GM23248 (cell line): Measurements from ENCODE around the gene CFAP299. TPM values are rescaled to one million over a fixed set of nuclear protein-coding genes. Genes with fewer than 3 reads are reported as not detected.

Experiments
- DNase-seq: peaks from one replicate; pipeline ENCODE4 v3.0.0-alpha.2; 2015
- H2AFZ ChIP-seq: fragments of 200-600 bp; sonication (generic); 2 replicates; pipeline ENCODE4 v1.6.1; 2016; ENCODE audit warnings: antibody characterized with exemption
- H3F3A ChIP-seq: fragments of 200-600 bp; sonication (generic); 2 replicates; pipeline ENCODE4 v1.6.1; 2016; ENCODE audit warnings: mild to moderate bottlenecking, antibody characterized with exemption, mixed run types; ENCODE audit not compliant: insufficient read depth
- H3K27ac ChIP-seq: fragments of 200-600 bp; sonication (generic); 2 replicates; pipeline ENCODE4 v1.5.1; 2016; ENCODE audit warnings: mild to moderate bottlenecking
- H3K27me3 ChIP-seq: fragments of 200-600 bp; sonication (generic); replicated peaks from 2 replicates; pipeline ENCODE4 v1.6.1; 2016; ENCODE audit warnings: mild to moderate bottlenecking; ENCODE audit not compliant: insufficient read depth
- H3K36me3 ChIP-seq: fragments of 200-600 bp; sonication (generic); 2 replicates; pipeline ENCODE4 v1.6.1; 2016; ENCODE audit warnings: low read depth, mild to moderate bottlenecking
- H3K4me1 ChIP-seq: fragments of 200-600 bp; sonication (generic); 2 replicates; pipeline ENCODE4 v1.6.1; 2016; ENCODE audit warnings: mild to moderate bottlenecking; ENCODE audit not compliant: insufficient read depth
- H3K4me2 ChIP-seq: fragments of 200-600 bp; sonication (generic); one replicate; pipeline ENCODE4 v1.6.1; 2016; ENCODE audit warnings: mild to moderate bottlenecking; ENCODE audit not compliant: unreplicated experiment
- H3K4me3 ChIP-seq: fragments of 200-600 bp; sonication (generic); 2 replicates; pipeline ENCODE4 v1.5.1; 2016; ENCODE audit warnings: mild to moderate bottlenecking
- H3K79me2 ChIP-seq: fragments of 200-600 bp; sonication (generic); 2 replicates; pipeline ENCODE4 v1.6.1; 2016; ENCODE audit warnings: mild to moderate bottlenecking; ENCODE audit not compliant: insufficient read depth
- H3K9ac ChIP-seq: fragments of 200-600 bp; sonication (generic); 2 replicates; pipeline ENCODE4 v1.6.1; 2016; ENCODE audit warnings: mild to moderate bottlenecking
- H3K9me2 ChIP-seq: fragments of 200-600 bp; sonication (generic); 2 replicates; pipeline ENCODE4 v1.6.1; 2016; ENCODE audit warnings: mixed run types, mild to moderate bottlenecking, moderate library complexity; ENCODE audit not compliant: insufficient read depth
- H3K9me3 ChIP-seq: fragments of 200-600 bp; sonication (generic); one replicate; pipeline ENCODE4 v1.6.1; 2017; ENCODE audit warnings: low read depth
- H4K20me1 ChIP-seq: fragments of 200-600 bp; sonication (generic); 2 replicates; pipeline ENCODE4 v1.6.0; 2016; ENCODE audit not compliant: insufficient read depth
- EZH2 ChIP-seq: fragments of 200-600 bp; sonication (generic); IDR thresholded peaks from 2 replicates; pipeline ENCODE4 v1.6.1; 2018; ENCODE audit warnings: antibody characterized with exemption, mild to moderate bottlenecking; ENCODE audit not compliant: insufficient read depth, poor library complexity, severe bottlenecking
- EZH2phosphoT487 ChIP-seq: fragments of 200-600 bp; sonication (generic); IDR thresholded peaks from 2 replicates; pipeline ENCODE4 v1.6.1; 2018; ENCODE audit warnings: antibody characterized with exemption, moderate library complexity, mild to moderate bottlenecking, low read depth; ENCODE audit not compliant: insufficient read depth
- WGBS, 2 experiments: methylation state at CpG; one replicate each; pipeline ENCODE4 v1.1.6; 2015 to 2017; ENCODE audit warnings: low lambda C conversion rate in 2 of 2, low coverage in 1 of 2; ENCODE audit errors: missing lambda C conversion rate in 2 of 2; 5-methylcytosine and 5-hydroxymethylcytosine counted together
- in situ Hi-C: fragments of 300-500 bp; cut with MboI; formaldehyde crosslinking; loops from 2 replicates; pipeline ENCODE4 v1.15.0; 2020
- polyA plus RNA-seq: library from polyadenylated mRNA; unstranded; fragments of >200 nt; fragmentation: Nextera tagmentation; extraction: Ambion mirVana; gene quantifications from 2 replicates; pipeline ENCODE4 v1.2.1, GENCODE V29; 2016
- total RNA-seq: library from RNA; depleted of rRNA; stranded (reverse); fragments of >200 nt; shearing (Covaris generic); gene quantifications from 2 replicates; pipeline ENCODE4 v1.2.3, GENCODE V29; 2014

CFAP299 gene
- total and polyA plus RNA-seq, 2 experiments from 2014 or later: 1.0 to 1.1 TPM

DNA sequence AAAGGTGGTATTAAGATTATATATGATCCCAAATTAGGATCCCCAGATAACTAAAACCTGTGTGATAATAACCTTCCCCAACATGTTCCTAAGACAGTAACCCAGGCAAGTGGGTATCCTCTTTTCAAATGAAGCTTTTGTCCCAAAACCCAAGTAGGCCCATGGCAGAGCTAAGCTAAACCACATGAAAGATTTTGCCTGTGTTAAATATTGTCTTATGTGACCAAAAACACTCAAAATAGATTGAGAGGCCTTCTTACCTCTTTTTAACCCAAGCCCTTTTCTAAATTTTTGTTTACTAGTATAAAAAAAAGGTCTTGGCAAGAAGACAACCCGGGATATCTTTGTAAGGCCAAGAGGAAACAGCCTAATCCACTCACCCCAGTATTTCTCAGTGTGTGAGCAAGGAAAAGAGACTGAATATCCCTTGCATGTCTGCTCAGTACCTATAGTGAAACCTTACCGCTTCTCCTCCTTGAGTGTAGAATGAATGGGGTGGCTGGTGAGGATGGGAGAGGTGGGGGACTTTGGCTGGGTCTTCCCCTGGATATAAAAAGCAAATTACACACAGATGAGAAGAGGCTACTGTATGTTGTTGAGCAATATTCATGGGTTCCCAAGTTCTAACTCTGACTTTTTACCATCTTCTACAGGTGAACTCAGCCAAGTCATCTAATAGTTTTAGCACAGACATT is 506.2 kb downstream of the CFAP299 start:
- no peaks in the 10 kb centered on the region for H3K36me3 ChIP-seq
- H3K4me1 ChIP-seq: peaks cover 3% of the 10 kb centered on the region; the same call in 1 of the 2 replicates
- no peak for DNase-seq
- in situ Hi-C loops: no loop called here
- no peaks in the 10 kb centered on the region for H3K79me2 ChIP-seq
- H3K9ac ChIP-seq: no peak overlapping the region
- no peaks in the 10 kb centered on the region for H3K27me3 ChIP-seq
- H2AFZ ChIP-seq: no peak overlapping the region
- no peaks in the 10 kb centered on the region for H3F3A ChIP-seq
- WGBS, 2 experiments: 72 to 85% methylated on average over 2 of the region's 2 CpGs
- no peak overlapping the region for H3K27ac ChIP-seq
- no peak for TF ChIP-seq EZH2
- no peak for TF ChIP-seq EZH2phosphoT487
- no peaks in the 10 kb centered on the region for H4K20me1 ChIP-seq
- no peak overlapping the region for H3K4me2 ChIP-seq
- H3K9me3 ChIP-seq: no peaks in the 10 kb centered on the region
- no peaks in the 10 kb centered on the region for H3K9me2 ChIP-seq
- no peak overlapping the region for H3K4me3 ChIP-seq

DNA sequence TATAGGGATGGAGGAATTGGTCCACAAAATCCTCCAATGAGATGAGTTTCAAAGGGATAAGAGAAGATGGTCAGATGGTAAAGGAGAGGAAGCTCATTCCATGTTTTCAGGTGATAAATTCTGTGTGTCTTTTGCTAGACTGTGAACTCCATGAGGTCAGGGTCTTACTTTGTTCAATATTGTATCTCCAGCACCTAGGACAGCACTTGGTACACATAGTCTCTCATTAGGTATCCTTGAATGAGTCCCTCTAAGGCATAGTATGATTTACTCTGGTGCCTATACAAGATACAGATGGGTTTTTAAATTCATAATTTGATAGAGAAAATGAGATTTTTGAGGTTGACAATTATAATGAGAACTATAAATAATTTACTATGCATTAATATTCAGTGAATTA is 510.7 kb downstream of the CFAP299 start:
- TF ChIP-seq EZH2phosphoT487 (no peak), EZH2 (no peak)
- Histone ChIP-seq H3F3A (no peaks in the 10 kb centered on the region), H3K27ac (no peak overlapping the region), H3K9me2 (no peaks in the 10 kb centered on the region), H4K20me1 (no peaks in the 10 kb centered on the region), H3K9ac (no peak overlapping the region), H2AFZ (no peak overlapping the region), H3K4me1 (peaks cover 7% of the 10 kb centered on the region; the same call in 1 of the 2 replicates), H3K27me3 (no peaks in the 10 kb centered on the region), H3K9me3 (no peaks in the 10 kb centered on the region), H3K36me3 (no peaks in the 10 kb centered on the region), H3K4me2 (no peak overlapping the region), H3K79me2 (no peaks in the 10 kb centered on the region), H3K4me3 (no peak overlapping the region)
- in situ Hi-C loops: no loop called here
- DNase-seq: no peak

DNA sequence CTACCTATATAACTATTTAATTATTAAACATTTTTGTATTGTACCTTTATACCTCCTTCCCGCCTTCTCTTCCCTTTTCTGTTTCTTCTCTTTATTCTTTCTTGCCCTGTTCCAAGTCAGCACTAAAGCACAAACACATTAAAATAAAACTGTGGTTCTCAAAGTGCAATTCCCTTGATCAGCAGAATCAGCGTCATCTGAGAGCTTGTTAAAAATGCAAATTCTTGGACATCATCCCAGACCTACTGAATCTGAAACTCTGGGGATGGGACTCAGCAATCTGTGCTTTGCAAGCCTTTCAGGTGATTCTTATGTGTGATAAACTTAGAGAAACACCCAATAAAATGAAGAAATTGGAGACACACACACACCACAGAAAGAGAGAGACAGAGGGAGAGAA is 516.5 kb downstream of the CFAP299 start:
- no peaks in the 10 kb centered on the region for H3F3A ChIP-seq
- no peak overlapping the region for H3K9ac ChIP-seq
- H3K4me3 ChIP-seq: no peak overlapping the region
- no peak overlapping the region for H3K4me2 ChIP-seq
- in situ Hi-C loops: no loop called here
- no peaks in the 10 kb centered on the region for H3K9me3 ChIP-seq
- H4K20me1 ChIP-seq: no peaks in the 10 kb centered on the region
- no peaks in the 10 kb centered on the region for H3K79me2 ChIP-seq
- no peaks in the 10 kb centered on the region for H3K36me3 ChIP-seq
- no peak overlapping the region for H3K27ac ChIP-seq
- H3K4me1 ChIP-seq: peaks cover 1% of the 10 kb centered on the region; the same call in 1 of the 2 replicates
- H3K27me3 ChIP-seq: no peaks in the 10 kb centered on the region
- TF ChIP-seq EZH2: no peak
- H2AFZ ChIP-seq: no peak overlapping the region
- peak; percentile 6 for DNase-seq
- no peaks in the 10 kb centered on the region for H3K9me2 ChIP-seq
- 12 to 20% methylated on average over 2 of the region's 2 CpGs for WGBS, 2 experiments

DNA sequence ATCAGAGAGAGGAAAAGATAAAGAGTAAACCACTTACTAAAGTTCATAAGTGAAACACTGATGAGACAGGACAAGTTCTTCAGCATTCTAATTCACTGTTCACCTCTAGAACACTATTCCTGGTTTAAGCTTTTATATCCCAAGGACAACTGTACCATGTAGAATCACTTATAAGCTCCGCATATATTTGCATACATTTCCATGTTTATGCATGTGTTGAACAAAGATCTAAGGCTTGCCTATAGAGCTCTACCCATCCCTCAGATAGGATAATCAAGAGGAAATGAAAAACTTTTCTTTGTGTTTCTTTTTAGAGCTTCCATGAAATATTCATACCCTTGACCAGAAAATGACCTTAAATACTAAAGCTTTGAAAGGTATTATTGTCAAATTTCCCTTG is 538.0 kb downstream of the CFAP299 start:
- WGBS, 2 experiments: 82 to 92% methylated on average over 1 of the region's 1 CpG
- H3K9me3 ChIP-seq: no peaks in the 10 kb centered on the region
- no peak overlapping the region for H3K9ac ChIP-seq
- no peaks in the 10 kb centered on the region for H4K20me1 ChIP-seq
- H3K27me3 ChIP-seq: no peaks in the 10 kb centered on the region
- no peak overlapping the region for H3K4me2 ChIP-seq
- in situ Hi-C loops: no loop called here
- no peaks in the 10 kb centered on the region for H3K79me2 ChIP-seq
- H3K27ac ChIP-seq: no peak overlapping the region
- TF ChIP-seq EZH2phosphoT487 (no peak), EZH2 (no peak)
- H3K36me3 ChIP-seq: no peaks in the 10 kb centered on the region
- no peak overlapping the region for H2AFZ ChIP-seq
- no peak for DNase-seq
- H3K4me3 ChIP-seq: no peak overlapping the region
- H3K4me1 ChIP-seq: peaks cover 24% of the 10 kb centered on the region
- H3K9me2 ChIP-seq: no peaks in the 10 kb centered on the region
- H3F3A ChIP-seq: peaks cover 16% of the 10 kb centered on the region

DNA sequence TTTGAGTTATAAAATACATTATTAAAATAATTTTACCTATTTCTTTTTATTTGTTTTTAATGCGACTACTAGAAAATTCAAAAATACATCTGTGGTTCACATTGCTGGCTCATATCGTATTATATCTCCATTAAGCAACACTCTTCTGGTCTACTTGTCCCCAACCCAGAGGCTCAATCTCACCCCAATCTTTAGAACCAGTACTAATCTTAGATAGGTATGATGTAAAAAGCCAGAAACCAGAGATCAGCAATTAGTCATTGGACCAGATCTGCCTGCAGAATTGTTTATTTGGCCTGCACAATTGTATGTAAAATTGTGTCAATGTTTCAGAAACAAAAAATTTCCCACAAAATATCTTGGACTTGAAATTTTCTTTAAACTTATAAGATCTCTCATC is 539.4 kb downstream of the CFAP299 start:
- Histone ChIP-seq H3K79me2 (no peaks in the 10 kb centered on the region), H3K36me3 (no peaks in the 10 kb centered on the region), H3K4me1 (peaks cover 24% of the 10 kb centered on the region), H3K27me3 (no peaks in the 10 kb centered on the region), H3K9me3 (no peaks in the 10 kb centered on the region), H3K9ac (no peak overlapping the region), H3F3A (peaks cover 16% of the 10 kb centered on the region), H3K9me2 (no peaks in the 10 kb centered on the region), H4K20me1 (no peaks in the 10 kb centered on the region), H3K4me2 (no peak overlapping the region), H3K4me3 (no peak overlapping the region), H2AFZ (no peak overlapping the region), H3K27ac (no peak overlapping the region)
- in situ Hi-C loops: no loop called here
- no peak for DNase-seq
- WGBS, 2 experiments: 97% methylated on average over 2 of the region's 2 CpGs
- TF ChIP-seq EZH2 (no peak), EZH2phosphoT487 (no peak)
